Stomach (tissue), 9 donors: ENCODE data around the gene SIM1. TPM values are rescaled to one million over a fixed set of nuclear protein-coding genes. Genes with fewer than 3 reads are reported as not detected.

Experiments
- DNase-seq, 2 donors: peaks; one replicate each; pipeline versions ENCODE4 v3.0.0 to v3.0.0-alpha.2; 2013 to 2019
- H3K27ac ChIP-seq, 5 donors: fragments of 200-600 bp in 4 of 5; sonication (generic) in 4 of 5; one replicate each; pipeline ENCODE4 v1.5.1; 2013 to 2019; ENCODE audit warnings: mild to moderate bottlenecking in 1 of 5, moderate library complexity in 1 of 5
- H3K27me3 ChIP-seq, 3 donors: fragments of 200-600 bp; sonication (generic); one replicate each; pipeline ENCODE4 v1.5.1; 2017 to 2019; ENCODE audit warnings: mixed run types in 1 of 3
- H3K36me3 ChIP-seq, 4 donors: fragments of 200-600 bp; sonication (generic); 1 replicate in 3 of 4; 2 replicates in 1 of 4; pipeline ENCODE4 v1.5.1; 2016 to 2019
- H3K4me1 ChIP-seq, 4 donors: fragments of 200-600 bp; sonication (generic); one replicate each; pipeline ENCODE4 v1.5.1; 2016 to 2019
- H3K4me3 ChIP-seq, 4 donors: fragments of 200-600 bp; sonication (generic) in 3 of 4; one replicate each; pipeline ENCODE4 v1.5.1; 2016 to 2019; ENCODE audit warnings: mild to moderate bottlenecking in 1 of 4
- H3K9me3 ChIP-seq, 4 donors: fragments of 200-600 bp; sonication (generic); one replicate each; pipeline ENCODE4 v1.5.1; 2016 to 2019
- CTCF ChIP-seq, 7 experiments: fragments of 450-650 bp in 4 of 7; fragments of 200-600 bp in 3 of 7; sonication (generic) in 3 of 7; IDR thresholded peaks; one replicate each; pipeline ENCODE4 v1.5.1; 2016 to 2019; ENCODE audit warnings: antibody characterized with exemption in 7 of 7, control low read depth in 2 of 7, mild to moderate bottlenecking in 1 of 7
- EP300 ChIP-seq: sonication (generic); formaldehyde crosslinking; IDR thresholded peaks from one replicate; pipeline ENCODE4 v1.6.1; 2017; ENCODE audit warnings: antibody characterized with exemption
- POLR2A ChIP-seq, 4 donors: fragments of 450-650 bp; IDR thresholded peaks; one replicate each; pipeline ENCODE4 v1.6.1; 2016; ENCODE audit warnings: antibody characterized with exemption in 4 of 4, control low read depth in 2 of 4, mild to moderate bottlenecking in 1 of 4, moderate library complexity in 1 of 4
- POLR2AphosphoS5 ChIP-seq, 3 donors: sonication (generic); formaldehyde crosslinking; IDR thresholded peaks; one replicate each; pipeline ENCODE4 v1.6.1; 2016; ENCODE audit warnings: antibody characterized with exemption in 3 of 3
- WGBS, 5 donors: extraction: QIAGEN DNeasy Blood & Tissue Kit in 3 of 5; methylation state at CpG; one replicate each; pipeline versions ENCODE4 v1.1.5 to v1.1.7; 2013 to 2018; 5-methylcytosine and 5-hydroxymethylcytosine counted together
- intact Hi-C: fragments of 100-400 bp; cut with DNase I; formaldehyde crosslinking; loops from one replicate; pipeline ENCODE4 v1.15.1; 2023; ENCODE audit warnings: low total_unique reads
- polyA plus RNA-seq, 3 donors: library from polyadenylated mRNA; stranded (reverse); fragments of 200-250 nt; gene quantifications; one replicate each; pipeline ENCODE4 v1.2.3, GENCODE V29; 2013
- total RNA-seq, 5 donors: library from RNA; depleted of rRNA; stranded (reverse); fragments of >200 nt; gene quantifications; one replicate each; pipeline versions ENCODE4 v1.1.0 to v1.2.3, GENCODE V29; 2014 to 2016
- donor health status: healthy with polysubstance abuse.
- donor health status: Bipolar disorder and iron deficiency.
- donor health status: healthy.

Gene SIM1
- total and polyA plus RNA-seq, 8 donors = 0.43 TPM; not detected in 7

GRCh38 chr6:100469101-100469859 is 4.6 kb upstream of the SIM1 start:
- no peak for TF ChIP-seq POLR2AphosphoS5 (IDR thresholded peaks at IDR 0.05)
- TF ChIP-seq POLR2A (IDR thresholded peaks at IDR 0.05) = no peak
- no peak for TF ChIP-seq CTCF (IDR thresholded peaks at IDR 0.05)
- TF ChIP-seq EP300 = no peak
- 13 to 21% (median 15%) methylated on average over 26 to 44 of the region's 44 CpGs for WGBS, 5 donors
- H3K4me1 ChIP-seq = peaks cover 11 to 31% (median 17%) of the 10 kb centered on the region in 4 donors
- intact Hi-C loops = no loop called here
- H3K36me3 ChIP-seq = no peaks in the 10 kb centered on the region
- peaks cover 33 to 99% (median 79%) of the 10 kb centered on the region in 3 donors for H3K27me3 ChIP-seq
- peak in 1 of 2 donors; percentile 8 for DNase-seq
- no peak overlapping the region for H3K27ac ChIP-seq
- H3K9me3 ChIP-seq = peaks cover 0 to 33% (median 10%) of the 10 kb centered on the region in 4 donors
- no peak overlapping the region for H3K4me3 ChIP-seq

- no peaks in the 10 kb centered on the region for H3K36me3 ChIP-seq
- WGBS, 5 donors = 31 to 42% (median 35%) methylated on average over 6 of the region's 6 CpGs
- no peak for DNase-seq
- peaks cover 42 to 100% (median 85%) of the 10 kb centered on the region in 3 donors for H3K27me3 ChIP-seq
- H3K9me3 ChIP-seq = peaks cover 0 to 45% (median 10%) of the 10 kb centered on the region in 4 donors
- intact Hi-C loops = no loop called here
- H3K4me1 ChIP-seq = peaks cover 11 to 38% (median 20%) of the 10 kb centered on the region in 4 donors
- no peak overlapping the region for H3K27ac ChIP-seq
- no peak overlapping the region for H3K4me3 ChIP-seq
- TF ChIP-seq POLR2A (IDR thresholded peaks at IDR 0.05) (no peak), CTCF (IDR thresholded peaks at IDR 0.05) (no peak), EP300 (no peak), POLR2AphosphoS5 (IDR thresholded peaks at IDR 0.05) (no peak)
Observed at GRCh38 chr6:100468016-100468622, 3.4 kb upstream of the SIM1 start.

- Histone ChIP-seq H3K9me3 (peaks cover 0 to 46% (median 10%) of the 10 kb centered on the region in 4 donors), H3K36me3 (no peaks in the 10 kb centered on the region), H3K4me3 (no peak overlapping the region), H3K27ac (no peak overlapping the region), H3K4me1 (peaks cover 11 to 38% (median 20%) of the 10 kb centered on the region in 4 donors), H3K27me3 (peaks cover 42 to 100% (median 90%) of the 10 kb centered on the region in 3 donors)
- 12 to 19% (median 17%) methylated on average over 39 to 49 of the region's 49 CpGs for WGBS, 5 donors
- intact Hi-C loops = no loop called here
- peak in 1 of 2 donors; percentile 9 for DNase-seq
- TF ChIP-seq POLR2AphosphoS5 (IDR thresholded peaks at IDR 0.05) (no peak), POLR2A (IDR thresholded peaks at IDR 0.05) (no peak), CTCF (IDR thresholded peaks at IDR 0.05) (no peak)
Observed at GRCh38 chr6:100467129-100468015, 2.7 kb upstream of the SIM1 start.
